Hypothalamus (tissue), 51 donors: ENCODE results near the gene UBN2.
"Not testable (repeated sequence)": the region's sequence is repeated elsewhere in the genome, so short reads cannot be mapped to it uniquely, and the experiment has no call there.

Source experiments
- DNase-seq, 51 donors: peaks; one replicate each; lab custom pipeline; 2025; lab: John Stamatoyannopoulos, UW

UBN2 gene

DNA sequence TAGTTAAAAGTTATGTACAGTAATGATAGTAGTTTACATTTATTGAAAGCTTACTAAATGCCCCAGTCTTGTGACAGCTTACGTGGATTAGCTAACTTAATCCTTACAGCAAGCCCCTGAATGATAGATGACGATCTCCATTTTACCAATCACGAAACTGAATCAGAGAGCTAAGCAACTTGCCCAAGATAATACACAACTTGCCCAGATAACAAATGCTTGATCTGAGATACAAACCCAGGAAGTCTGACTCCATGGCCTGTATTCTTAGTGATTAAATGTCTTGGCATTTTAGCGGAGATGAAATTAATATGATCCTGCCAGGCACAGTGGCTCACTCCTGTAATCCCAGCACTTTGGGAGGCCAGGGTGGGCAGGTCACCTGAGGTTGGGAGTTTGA lies 63.2 kb downstream of the UBN2 start:
- no peak for DNase-seq

GRCh38 chr7:139294951-139295575 lies 64.0 kb downstream of the UBN2 start:
- no peak for DNase-seq

- DNase-seq: no peak
Observed at GRCh38 chr7:139297795-139298194, 66.8 kb downstream of the UBN2 start.

DNA sequence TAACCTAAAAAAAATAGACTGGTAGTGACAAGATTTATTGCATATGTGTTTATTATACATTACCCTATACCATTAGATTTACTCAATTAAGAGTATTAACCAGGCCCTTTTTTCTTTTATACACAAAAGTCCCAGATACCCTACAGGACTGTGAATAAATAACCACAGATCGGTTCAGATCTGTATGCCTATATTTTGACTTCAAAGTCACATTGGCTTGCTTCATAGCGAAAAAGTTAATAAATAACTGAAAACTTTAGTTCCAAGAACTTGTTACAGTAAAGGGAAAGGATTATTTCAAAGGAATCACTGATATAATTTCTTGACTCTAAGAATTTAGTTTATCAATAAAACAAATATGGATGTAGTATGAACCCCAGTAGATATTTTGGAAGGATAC lies 68.3 kb downstream of the UBN2 start:
- DNase-seq: no peak

DNA sequence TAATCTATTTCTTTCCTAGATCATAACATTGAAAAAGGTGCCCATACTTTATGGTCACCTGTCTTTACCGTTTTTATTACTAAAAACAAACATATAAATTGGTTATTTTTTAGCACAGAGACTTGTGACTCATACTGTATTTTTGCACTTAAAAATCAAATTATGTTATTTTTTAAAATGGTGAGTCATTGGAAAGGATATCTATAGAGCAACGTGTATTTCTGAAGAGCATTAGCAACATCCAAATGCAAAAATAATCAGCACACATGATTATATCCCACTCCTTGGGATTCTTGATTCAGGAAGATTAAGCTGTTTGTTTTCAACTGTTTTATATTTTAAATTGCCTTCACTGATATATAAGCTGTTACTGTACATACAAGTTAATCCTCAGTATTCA lies 69.4 kb downstream of the UBN2 start:
- no peak for DNase-seq

DNA sequence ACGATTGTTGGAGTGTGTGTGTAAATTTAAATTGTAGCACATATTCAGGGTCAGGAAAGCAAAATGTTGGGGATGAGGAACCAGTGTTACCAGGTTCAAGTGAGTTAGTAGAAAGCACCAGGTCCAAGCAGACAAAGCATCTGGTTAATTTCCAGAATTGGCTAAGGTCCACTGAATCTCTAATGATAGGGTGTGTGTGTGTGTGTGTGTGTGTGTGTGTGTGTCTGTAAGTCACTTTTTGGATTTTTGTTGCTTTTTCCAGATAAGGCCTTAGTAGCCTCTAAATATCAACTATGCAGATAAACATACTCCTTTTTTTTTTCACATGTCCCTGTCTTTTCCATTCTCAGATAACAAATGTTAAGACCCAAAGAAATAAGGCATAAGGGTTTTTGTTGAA lies 73.5 kb downstream of the UBN2 start:
- no peak for DNase-seq

- DNase-seq: no peak
Observed at GRCh38 chr7:139317939-139318505, 87.0 kb downstream of the UBN2 start.

GRCh38 chr7:139321071-139321745 lies 90.2 kb downstream of the UBN2 start:
- no peak for DNase-seq

- not testable (repeated sequence) for DNase-seq
Observed at GRCh38 chr7:139324709-139325108, 93.7 kb downstream of the UBN2 start.

DNA sequence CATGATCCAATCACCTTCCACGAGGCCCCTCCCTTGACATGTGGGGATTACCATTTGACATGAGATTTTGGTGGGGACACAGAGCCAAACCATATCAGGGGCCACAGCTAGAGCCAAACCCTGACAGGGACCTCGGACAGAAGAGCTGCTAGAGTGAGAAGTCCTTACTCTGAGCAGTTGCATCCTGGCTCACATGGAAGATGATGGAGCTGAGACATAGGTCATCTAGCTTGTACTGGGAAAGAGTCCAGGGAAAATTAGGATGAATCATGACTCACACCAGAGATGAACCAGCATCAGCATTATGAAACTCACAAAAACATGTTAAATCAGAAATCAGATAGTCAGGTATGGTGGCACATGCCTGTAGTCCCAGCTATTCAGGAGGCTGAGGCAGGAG lies 97.3 kb downstream of the UBN2 start:
- no peak for DNase-seq

DNA sequence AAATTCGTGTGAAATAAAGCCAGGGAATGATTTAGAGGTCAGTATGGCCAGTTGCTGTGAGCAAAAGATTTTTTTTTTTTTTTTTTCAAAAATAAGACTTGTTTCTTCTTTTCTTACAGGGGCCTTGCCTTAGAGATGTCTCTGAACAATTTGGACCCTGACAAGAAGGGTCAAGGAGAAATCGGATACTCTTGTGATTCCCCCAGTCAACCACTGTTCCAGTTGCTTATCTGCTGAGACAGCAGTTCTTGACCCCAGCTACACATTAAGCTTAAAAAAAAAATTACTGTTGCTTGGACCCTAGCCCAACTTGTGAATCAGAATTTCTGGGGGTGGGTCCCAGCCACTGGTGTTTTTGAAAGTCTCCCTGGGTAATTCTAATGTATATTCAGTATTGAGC lies 98.1 kb downstream of the UBN2 start:
- DNase-seq: no peak

- DNase-seq: no peak
Observed at GRCh38 chr7:139330333-139331030, 99.4 kb downstream of the UBN2 start.

DNA sequence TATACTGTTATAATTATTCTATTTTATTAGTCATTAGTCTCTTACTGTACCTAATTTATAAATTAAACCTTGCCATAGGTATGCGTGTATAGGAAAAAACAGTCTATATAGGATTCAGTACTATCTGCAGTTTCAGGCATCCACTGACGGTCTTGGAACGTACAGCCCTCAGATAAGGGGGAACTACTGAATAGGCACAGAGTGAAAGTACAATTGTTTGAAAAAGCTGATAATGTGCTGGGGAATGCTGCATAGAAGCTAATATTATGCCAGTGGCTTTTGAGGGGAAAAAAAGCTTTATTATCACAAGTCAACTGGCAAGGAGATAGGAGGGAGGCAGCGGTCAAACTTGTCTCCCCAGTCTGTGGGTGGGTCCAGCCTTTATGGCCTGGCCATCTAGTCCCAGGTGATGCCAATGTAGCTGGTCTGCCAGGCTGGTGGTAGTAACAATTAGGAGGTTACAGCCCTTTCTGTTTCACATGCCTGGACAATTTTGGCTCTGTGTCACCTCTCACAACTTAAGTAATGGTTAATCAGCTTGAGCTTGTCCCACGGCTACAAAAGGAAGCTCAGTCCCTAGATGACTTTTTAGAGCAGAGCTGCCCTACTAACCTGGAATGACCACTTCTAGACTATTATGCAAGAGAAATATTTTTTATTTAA lies 101.8 kb downstream of the UBN2 start:
- DNase-seq: no peak

DNA sequence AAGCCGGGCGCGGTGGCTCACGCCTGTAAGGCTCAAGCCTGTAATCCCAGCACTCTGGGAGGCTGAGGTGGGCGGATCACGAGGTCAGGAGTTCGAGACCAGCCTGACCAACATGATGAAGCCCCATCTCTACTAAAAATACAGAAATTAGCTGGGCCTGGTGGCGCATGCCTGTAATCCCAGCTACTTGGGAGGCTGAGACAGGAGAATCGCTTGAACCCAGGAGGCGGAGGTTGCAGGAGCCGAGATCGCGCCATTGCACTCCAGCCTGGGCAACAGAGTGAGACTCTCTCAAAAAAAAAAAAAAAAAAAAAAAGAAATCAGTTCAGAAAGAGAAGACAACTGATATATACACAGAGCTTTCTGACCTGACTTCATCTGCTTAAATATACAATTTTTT lies 102.4 kb downstream of the UBN2 start:
- DNase-seq: not testable (repeated sequence)

DNA sequence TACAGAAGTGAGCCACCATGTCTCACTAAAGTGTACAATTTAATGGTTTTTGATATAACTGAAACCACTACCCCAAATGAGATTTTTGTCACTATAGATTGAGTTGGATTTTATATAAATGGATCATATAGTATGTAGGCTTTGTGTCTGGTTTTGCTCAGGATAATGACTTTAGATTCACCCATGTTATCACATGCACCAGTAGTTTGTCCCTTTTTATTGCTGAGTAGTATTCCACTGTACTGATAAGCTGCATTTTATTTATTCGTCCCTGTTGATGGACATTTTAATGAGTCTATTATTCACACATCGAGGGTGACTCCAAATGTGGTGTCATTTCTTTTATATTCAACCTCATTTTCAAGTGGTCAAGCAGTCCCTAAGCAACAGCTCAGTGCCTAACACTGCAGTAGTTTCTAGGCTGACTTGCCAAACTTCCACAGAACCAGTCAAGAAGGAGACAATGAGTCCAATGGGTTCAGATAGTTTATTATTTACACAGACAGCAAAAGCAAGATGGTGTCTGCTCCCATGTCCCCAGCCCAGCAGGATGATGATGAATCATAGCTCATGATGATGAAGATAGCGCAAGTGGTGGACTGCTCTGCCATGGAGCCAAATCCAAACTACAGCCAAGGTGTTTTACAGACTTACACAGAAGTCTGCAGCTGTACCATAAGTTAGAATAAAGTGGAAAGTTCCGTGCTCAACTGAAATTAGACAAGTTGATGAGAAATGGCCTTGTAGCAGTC lies 103.5 kb downstream of the UBN2 start:
- DNase-seq: no peak

DNA sequence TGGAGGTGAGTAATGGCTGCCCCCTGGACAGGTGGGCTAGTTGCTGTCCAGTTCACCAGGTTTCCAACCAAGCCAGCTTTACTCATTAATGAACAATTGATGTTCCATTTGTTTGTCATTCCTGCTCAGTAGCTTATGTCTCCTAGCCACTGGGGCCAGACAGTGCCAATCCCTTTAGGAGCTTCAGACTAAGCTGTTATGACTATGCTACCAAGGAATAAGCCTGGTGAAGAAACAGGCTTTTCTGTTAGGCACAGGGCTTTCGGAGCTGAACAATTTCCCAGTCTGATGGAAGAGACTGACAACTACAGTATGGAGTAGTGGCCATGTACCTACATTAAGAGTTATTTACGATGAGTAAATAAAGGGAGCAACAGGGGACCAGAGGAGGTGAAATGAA lies 108.0 kb downstream of the UBN2 start:
- no peak for DNase-seq

DNA sequence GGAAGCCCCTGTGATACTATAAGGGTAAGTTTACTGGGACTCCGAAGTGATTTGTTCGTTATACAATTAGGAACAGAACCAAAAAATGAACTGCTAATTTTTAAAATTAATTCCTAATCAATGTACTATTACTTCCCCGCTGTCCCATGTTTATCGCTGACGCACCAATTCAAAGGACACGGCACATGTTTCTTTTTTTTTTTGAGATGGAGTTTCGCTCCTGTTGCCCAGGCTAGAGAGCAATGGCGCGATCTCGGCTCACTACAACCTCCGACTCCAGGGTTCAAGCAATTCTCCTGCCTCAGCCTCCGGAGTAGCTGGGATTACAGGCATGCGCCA lies 108.6 kb downstream of the UBN2 start:
- no peak for DNase-seq

- peak; percentile 75 to 100 (median 96) for DNase-seq
Observed at GRCh38 chr7:139340037-139340807, 109.2 kb downstream of the UBN2 start.

GRCh38 chr7:139340808-139341057 lies 109.7 kb downstream of the UBN2 start:
- no peak for DNase-seq
